GM12875 (cell line): ENCODE results near the gene SGF29.
"Not testable (repeated sequence)": the region's sequence is repeated elsewhere in the genome, so short reads cannot be mapped to it uniquely, and the experiment has no call there.

Source experiments
- H3K4me3 ChIP-seq: one replicate; pipeline ENCODE4 v1.5.1; 2011; ENCODE audit warnings: low read depth, low read length, control low read depth
- CTCF ChIP-seq: IDR thresholded peaks from 2 replicates; pipeline ENCODE4 v1.5.1; 2011; ENCODE audit warnings: low read depth, mild to moderate bottlenecking, control low read depth, inconsistent platforms, low read length, moderate library complexity, borderline replicate concordance; ENCODE audit not compliant: insufficient read depth

SGF29 gene

GRCh38 chr16:28514246-28514645, 39.5 kb upstream of the SGF29 start:
- H3K4me3 ChIP-seq: no peak overlapping the region
- TF ChIP-seq CTCF: no peak

- no peak for TF ChIP-seq CTCF
Measured at GRCh38 chr16:28520672-28521071, 33.0 kb upstream of the SGF29 start.

GRCh38 chr16:28521436-28521835, 32.3 kb upstream of the SGF29 start:
- no peak overlapping the region for H3K4me3 ChIP-seq
- TF ChIP-seq CTCF: no peak

More at GRCh38 chr16:28520672-28521071, 33.0 kb upstream of the SGF29 start:
- no peak overlapping the region for H3K4me3 ChIP-seq

- TF ChIP-seq CTCF: no peak
- H3K4me3 ChIP-seq: no peak overlapping the region
Measured at GRCh38 chr16:28522792-28523191, 30.9 kb upstream of the SGF29 start.

GRCh38 chr16:28524681-28525171, 29.0 kb upstream of the SGF29 start:
- no peak overlapping the region for H3K4me3 ChIP-seq
- TF ChIP-seq CTCF: no peak

GRCh38 chr16:28526201-28527099, 27.3 kb upstream of the SGF29 start:
- no peak overlapping the region for H3K4me3 ChIP-seq
- no peak for TF ChIP-seq CTCF

GRCh38 chr16:28527100-28527785, 26.5 kb upstream of the SGF29 start:
- not testable (repeated sequence) for H3K4me3 ChIP-seq
